HepG2 (cell line): Measurements from ENCODE around the gene MEF2B. TPM values are rescaled to one million over a fixed set of nuclear protein-coding genes. Genes with fewer than 3 reads are reported as not detected.

ENCODE experiments used
- ATAC-seq: fragments of 200-7000 bp; cut with Tn5 transposase; 3 replicates; pipeline ENCODE4 v1.9.1; 2020; ENCODE audit warnings: mild to moderate bottlenecking, moderate library complexity
- Bru-seq: library from RNA; stranded (reverse); fragments of 400-500 nt; gene quantifications from one replicate; lab custom pipeline; 2021; lab: Mats Ljungman, UMichigan
- BruChase-seq, 2 experiments: library from RNA; stranded (reverse); fragments of 400-500 nt; gene quantifications; one replicate each; lab custom pipeline; 2021; lab: Mats Ljungman, UMichigan
- BruUV-seq: library from RNA; stranded (reverse); fragments of 400-500 nt; replicated peaks from 2 replicates; lab custom pipeline; 2021; lab: Mats Ljungman, UMichigan
- CTCF ChIA-PET: fragments of 300-600 bp; formaldehyde crosslinking; extraction: SDS; loops from one replicate; lab custom pipeline; 2021; ENCODE audit warnings: low total read pairs, inconsistent platforms, low intra/inter-chr PET ratio; lab: Yijun Ruan, JAX
- POLR2A ChIA-PET: fragments of 350-600 bp; sonication (Branson Sonifier 250); formaldehyde crosslinking; loops from one replicate; lab custom pipeline; 2020; ENCODE audit warnings: antibody characterized with exemption, inconsistent platforms; lab: Yijun Ruan, JAX
- DNase-seq: peaks from one replicate; pipeline ENCODE4 v3.0.0-alpha.2; 2015; ENCODE audit warnings: low spot score
- FAIRE-seq: peaks from 3 replicates; lab custom pipeline; 2011; peaks lifted over from hg19 to GRCh38; lab: Jason Lieb, UNC
- H2AFZ ChIP-seq: one replicate; pipeline ENCODE4 v1.6.1; 2011; ENCODE audit warnings: low read length, inconsistent platforms
- H3K27ac ChIP-seq: fragments of 300-600 bp; 3 replicates; pipeline ENCODE4 v1.8.0; 2011; ENCODE audit warnings: mixed run types, mild to moderate bottlenecking, mixed read lengths, low read length, inconsistent platforms; ENCODE audit not compliant: insufficient read depth; ENCODE audit errors: extremely low read length
- H3K27me3 ChIP-seq, 2 experiments: fragments of 200-600 bp in 1 of 2; 2 replicates in 1 of 2; 3 replicates in 1 of 2; pipeline versions ENCODE4 v1.6.0 to v1.8.0; 2011; ENCODE audit warnings: low read length in 2 of 2, mild to moderate bottlenecking in 2 of 2, moderate library complexity in 2 of 2, inconsistent platforms in 1 of 2; ENCODE audit not compliant: insufficient read depth in 2 of 2, control insufficient read depth in 1 of 2
- H3K36me3 ChIP-seq, 2 experiments: fragments of 200-600 bp in 1 of 2; replicated peaks in 1 of 2; 2 replicates in 1 of 2; 3 replicates in 1 of 2; pipeline versions ENCODE4 v1.5.1 to v1.8.0; 2011; ENCODE audit warnings: low read length in 2 of 2, inconsistent platforms in 1 of 2; ENCODE audit not compliant: insufficient read depth in 2 of 2, control insufficient read depth in 1 of 2
- H3K4me1 ChIP-seq: 2 replicates; pipeline ENCODE4 v1.5.1; 2012; ENCODE audit warnings: low read length, inconsistent platforms; ENCODE audit not compliant: insufficient read depth
- H3K4me2 ChIP-seq: 2 replicates; pipeline ENCODE4 v1.6.0; 2011; ENCODE audit warnings: low read depth, low read length, inconsistent platforms
- H3K4me3 ChIP-seq, 3 experiments: fragments of 200-600 bp in 1 of 3; sonication (generic), shearing (Covaris generic) in 1 of 3; replicated peaks in 1 of 3; 2 replicates each; pipeline ENCODE4 v1.5.1; 2011 to 2016; ENCODE audit warnings: low read length in 3 of 3, inconsistent platforms in 2 of 3, low read depth in 2 of 3, mild to moderate bottlenecking in 2 of 3, control low read depth in 1 of 3, mixed read lengths in 1 of 3; ENCODE audit not compliant: insufficient read depth in 1 of 3
- H3K79me2 ChIP-seq: one replicate; pipeline ENCODE4 v1.6.1; 2011; ENCODE audit warnings: low read length, inconsistent platforms; ENCODE audit not compliant: insufficient read depth
- H3K9ac ChIP-seq: 2 replicates; pipeline ENCODE4 v1.6.0; 2011; ENCODE audit warnings: mild to moderate bottlenecking, low read depth, low read length, inconsistent platforms; ENCODE audit not compliant: insufficient read depth
- H3K9me3 ChIP-seq: 2 replicates; pipeline ENCODE4 v1.5.1; 2012; ENCODE audit warnings: mild to moderate bottlenecking, low read length
- H4K20me1 ChIP-seq: 2 replicates; pipeline ENCODE4 v1.6.0; 2011; ENCODE audit warnings: inconsistent platforms, mild to moderate bottlenecking, low read length, moderate library complexity; ENCODE audit not compliant: insufficient read depth
- ATF4 ChIP-seq, 2 experiments: fragments of 450-650 bp in 1 of 2; sonication (generic) in 1 of 2; formaldehyde crosslinking; IDR thresholded peaks; 2 replicates each; pipeline versions ENCODE4 v1.5.0 to v1.8.0; 2020 to 2022; ENCODE audit warnings: mild to moderate bottlenecking in 1 of 2, missing genetic modification reagents in 1 of 2
- CHCHD3 ChIP-seq: sonication (generic); formaldehyde crosslinking; IDR thresholded peaks from 2 replicates; pipeline ENCODE4 v1.8.0; 2022; ENCODE audit warnings: mild to moderate bottlenecking, missing genetic modification reagents, moderate library complexity
- KDM5B ChIP-seq: sonication (generic); formaldehyde crosslinking; IDR thresholded peaks from 2 replicates; pipeline ENCODE4 v1.4.0; 2020; ENCODE audit warnings: missing genetic modification reagents, mild to moderate bottlenecking, borderline replicate concordance
- MED13 ChIP-seq: sonication (generic); formaldehyde crosslinking; IDR thresholded peaks from 2 replicates; pipeline ENCODE4 v1.5.0; 2020; ENCODE audit warnings: missing genetic modification reagents
- MEIS2 ChIP-seq: sonication (generic); formaldehyde crosslinking; IDR thresholded peaks from 2 replicates; pipeline ENCODE4 v1.9.0; 2021; ENCODE audit warnings: mild to moderate bottlenecking, missing genetic modification reagents
- RNF219 ChIP-seq: sonication (generic); formaldehyde crosslinking; IDR thresholded peaks from 2 replicates; pipeline ENCODE4 v1.5.0; 2020; ENCODE audit warnings: mild to moderate bottlenecking, missing genetic modification reagents
- RXRA ChIP-seq: sonication (generic); formaldehyde crosslinking; IDR thresholded peaks from 2 replicates; pipeline ENCODE4 v1.5.1; 2020; ENCODE audit warnings: missing genetic modification reagents
- ZBTB20 ChIP-seq: sonication (generic); formaldehyde crosslinking; IDR thresholded peaks from 2 replicates; pipeline ENCODE4 v1.8.1; 2023; ENCODE audit warnings: missing genetic modification reagents, low read depth, mild to moderate bottlenecking, borderline replicate concordance
- ZBTB38 ChIP-seq: sonication (generic); formaldehyde crosslinking; IDR thresholded peaks from 2 replicates; pipeline ENCODE4 v1.5.1; 2020; ENCODE audit warnings: mild to moderate bottlenecking, missing genetic modification reagents
- ZFP90 ChIP-seq: sonication (generic); formaldehyde crosslinking; IDR thresholded peaks from 2 replicates; pipeline ENCODE4 v1.8.0; 2022; ENCODE audit warnings: missing genetic modification reagents, mild to moderate bottlenecking, inconsistent platforms, borderline replicate concordance
- ZNF383 ChIP-seq: sonication (generic); formaldehyde crosslinking; IDR thresholded peaks from 2 replicates; pipeline ENCODE4 v1.4.0; 2020; ENCODE audit warnings: missing genetic modification reagents, mild to moderate bottlenecking, borderline replicate concordance
- ZNF558 ChIP-seq: sonication (generic); formaldehyde crosslinking; IDR thresholded peaks from 2 replicates; pipeline ENCODE4 v1.9.0; 2022; ENCODE audit warnings: mild to moderate bottlenecking, missing genetic modification reagents, borderline replicate concordance
- ZNF740 ChIP-seq: sonication (generic); formaldehyde crosslinking; IDR thresholded peaks from 2 replicates; pipeline ENCODE4 v1.4.0; 2020; ENCODE audit warnings: missing genetic modification reagents
- WGBS: methylation state at CpG from one replicate; pipeline ENCODE4 v1.1.6; 2017; ENCODE audit warnings: low lambda C conversion rate; 5-methylcytosine and 5-hydroxymethylcytosine counted together
- in situ Hi-C: cut with HindIII; loops from 2 replicates; pipeline ENCODE4 v1.10.0; 2017; ENCODE audit warnings: low pct_unique_long_range_greater_than_20kb; ENCODE audit not compliant: extremely low pct_ligation_motif_present
- intact Hi-C: fragments of 100-400 bp; cut with micrococcal nuclease; formaldehyde crosslinking; loops from one replicate; pipeline ENCODE4 v1.10.0; 2022; ENCODE audit not compliant: unreplicated experiment
- long read RNA-seq, 2 experiments: library from RNA in 1 of 2; library from polyadenylated mRNA in 1 of 2; stranded (forward) in 1 of 2; unstranded in 1 of 2; transcript quantifications; one replicate each; pipeline ENCODE4 v2.0.0, GENCODE V29; 2019 to 2022
- polyA minus RNA-seq, 3 experiments: library from RNA; depleted of rRNA, polyadenylated mRNA; stranded (reverse); fragments of >200 nt; gene quantifications; 2 replicates each; pipeline ENCODE4 v1.2.3, GENCODE V29; 2011; ENCODE audit warnings: low replicate concordance in 1 of 3
- polyA plus RNA-seq, 8 experiments: library from polyadenylated mRNA; depleted of rRNA in 3 of 8; stranded (reverse) in 7 of 8; unstranded in 1 of 8; fragments of >200 nt; fragmentation: Illumina TruSeq in 4 of 8; extraction: Trizol in 4 of 8; gene quantifications; 2 replicates each; pipeline versions ENCODE4 v1.2.1 to v1.2.3, GENCODE V29; 2011 to 2016; ENCODE audit warnings: low read depth in 4 of 8, missing spikeins in 1 of 8, mixed read lengths in 1 of 8; ENCODE audit not compliant: insufficient read depth in 1 of 8
- total RNA-seq, 5 experiments: library from RNA; depleted of rRNA; stranded (reverse); fragments of >200 nt; fragmentation: Illumina TruSeq; extraction: Trizol; gene quantifications; 2 replicates each; pipeline ENCODE4 v1.2.3, GENCODE V29; 2016; ENCODE audit warnings: low read depth in 1 of 5

The MEF2B gene
- 0.44 and 1.2 TPM in 2 replicates for total RNA-seq (2016; rRNA removed; fragmentation: Illumina TruSeq; extraction: Trizol)
- total RNA-seq (2016; cell fraction: cytosol; rRNA removed; fragmentation: Illumina TruSeq; extraction: Trizol; ENCODE audit: low read depth) = 0.81 and 1.1 TPM in 2 replicates
- total RNA-seq (2016; cell fraction: insoluble cytoplasmic fraction; rRNA removed; fragmentation: Illumina TruSeq; extraction: Trizol) = 0.41 TPM in 1 of 2 replicates, not detected in the other
- 0.46 and 1.8 TPM in 2 replicates for total RNA-seq (2016; cell fraction: membrane; rRNA removed; fragmentation: Illumina TruSeq; extraction: Trizol)
- total RNA-seq (2016; cell fraction: nucleus; rRNA removed; fragmentation: Illumina TruSeq; extraction: Trizol) = 0.81 and 1.6 TPM in 2 replicates
- polyA plus RNA-seq (2011; rRNA removed) = 1.7 and 2.3 TPM in 2 replicates
- polyA plus RNA-seq (2011; cell fraction: cytosol; rRNA removed) = 2.1 and 2.9 TPM in 2 replicates
- 4.0 and 4.5 TPM in 2 replicates for polyA plus RNA-seq (2011; cell fraction: nucleus; rRNA removed)
- polyA plus RNA-seq (2012) = 2.2 and 4.4 TPM in 2 replicates
- 0.86 and 1.1 TPM in 2 replicates for polyA plus RNA-seq (2016; cell fraction: cytosol; fragmentation: Illumina TruSeq; extraction: Trizol; ENCODE audit: low read depth)
- polyA plus RNA-seq (2016; cell fraction: insoluble cytoplasmic fraction; fragmentation: Illumina TruSeq; extraction: Trizol; ENCODE audit: low read depth) = 0.42 and 1.8 TPM in 2 replicates
- 0.38 and 1.1 TPM in 2 replicates for polyA plus RNA-seq (2016; cell fraction: membrane; fragmentation: Illumina TruSeq; extraction: Trizol; ENCODE audit: low read depth)
- polyA plus RNA-seq (2016; cell fraction: nucleus; fragmentation: Illumina TruSeq; extraction: Trizol; ENCODE audit: insufficient read depth, low read depth) = 2.1 and 3.9 TPM in 2 replicates
- polyA minus RNA-seq (2011; rRNA and poly(A)+ RNA removed; ENCODE audit: low replicate concordance) = 0.33 and 1.1 TPM in 2 replicates
- polyA minus RNA-seq (2011; cell fraction: cytosol; rRNA and poly(A)+ RNA removed) = 1.2 TPM in 1 of 2 replicates, not detected in the other
- polyA minus RNA-seq (2011; cell fraction: nucleus; rRNA and poly(A)+ RNA removed) = 1.4 and 2.0 TPM in 2 replicates
- percentile 41 among the genes with signal in this experiment for Bru-seq, nascent RNA
- percentile 54 among the genes with signal in this experiment for BruChase-seq, experiment 1, labeled RNA remaining after a 6-hour chase
- percentile 50 among the genes with signal in this experiment for BruChase-seq, experiment 2, labeled RNA remaining after a 2-hour chase
- long read RNA-seq, experiment 1, partial matches to known transcripts = 0 of 1 reads
- long read RNA-seq, experiment 1, other reads (novel, unspliced or antisense) = 0 of 1 reads
- long read RNA-seq, experiment 2, transcript MEF2B-204 (9 exons, 1,405 nt) = major isoform, 23 of 31 reads
- long read RNA-seq, experiment 2, partial matches to known transcripts = 8 of 31 reads
- long read RNA-seq, experiment 2, other reads (novel, unspliced or antisense) = 0 of 31 reads

- ChIA-PET POLR2A (interaction anchor here (0.6 to 1.4 kb wide), 6 partner anchors 12 to 619 kb away, joined by 3 to 11 read pairs (median 4); partner anchors contain the start of genes BORCS8 and NR2C2AP), CTCF (no interaction called here)
- ATAC-seq = peak; percentile 92
- Histone ChIP-seq H3K36me3 (no peaks in the 10 kb centered on the region), H2AFZ (no peak within 1 kb of the TSS), H3K9ac (peak within 1 kb of the TSS; percentile 53), H3K4me2 (peak within 1 kb of the TSS; percentile 92), H4K20me1 (no peaks in the 10 kb centered on the region), H3K27me3 (no peaks in the 10 kb centered on the region), H3K9me3 (no peaks in the 10 kb centered on the region), H3K4me1 (peaks cover 63% of the 10 kb centered on the region), H3K4me3 (peak within 1 kb of the TSS; percentile 35 to 70 (median 54)), H3K79me2 (no peaks in the 10 kb centered on the region), H3K27ac (no peak within 1 kb of the TSS)
- 30% methylated on average over 35 of the region's 56 CpGs for WGBS
- intact Hi-C loops = loop anchor here (5.0 kb wide), 1 partner anchor 33 kb away; the partner anchor contains the start of gene TMEM161A
- peak; percentile 34 for FAIRE-seq
- peak; percentile 80 for DNase-seq
- BruUV-seq = no TSS peak
- in situ Hi-C loops = no loop called here
- no peak for TF ChIP-seq KDM5B (CRISPR knock-in tag)
- no peak for TF ChIP-seq ZNF383 (CRISPR knock-in tag)
- TF ChIP-seq ZFP90 (CRISPR knock-in tag) = no peak
- peak in 1 of 2 experiments; percentile 54; a peak in 2 of 4 replicates for TF ChIP-seq ATF4 (CRISPR knock-in tag; IDR thresholded peaks at IDR 0.05)
- no peak for TF ChIP-seq MED13
- no peak for TF ChIP-seq ZNF558
- no peak for TF ChIP-seq MEIS2 (CRISPR knock-in tag)
- no peak for TF ChIP-seq RXRA (CRISPR knock-in tag)
- TF ChIP-seq RNF219 (CRISPR knock-in tag) = no peak
- TF ChIP-seq ZBTB20 (CRISPR knock-in tag) = no peak
- TF ChIP-seq CHCHD3 = no peak
- no peak for TF ChIP-seq ZNF740 (CRISPR knock-in tag)
- no peak for TF ChIP-seq ZBTB38 (CRISPR knock-in tag)
Observed at GRCh38 chr19:19170053-19170872, at the start of gene MEF2B. MEF2B (minus strand) TSS chr19:19170263; CDS start chr19:19150735, 19,528 bp downstream.
